Inflammatory macrophage treated with lipopolysaccharide for 1 hour (primary cell): ENCODE results near the gene SPG7.

Source experiments
- DNase-seq, 2 donors: peaks; one replicate each; pipeline ENCODE4 v3.0.0-alpha.2; 2020 to 2022

Gene SPG7

GRCh38 chr16:89519881-89520280 is 11.7 kb downstream of the SPG7 start:
- DNase-seq: no peak

GRCh38 chr16:89522287-89522686 is 14.1 kb downstream of the SPG7 start:
- DNase-seq: no peak

DNA sequence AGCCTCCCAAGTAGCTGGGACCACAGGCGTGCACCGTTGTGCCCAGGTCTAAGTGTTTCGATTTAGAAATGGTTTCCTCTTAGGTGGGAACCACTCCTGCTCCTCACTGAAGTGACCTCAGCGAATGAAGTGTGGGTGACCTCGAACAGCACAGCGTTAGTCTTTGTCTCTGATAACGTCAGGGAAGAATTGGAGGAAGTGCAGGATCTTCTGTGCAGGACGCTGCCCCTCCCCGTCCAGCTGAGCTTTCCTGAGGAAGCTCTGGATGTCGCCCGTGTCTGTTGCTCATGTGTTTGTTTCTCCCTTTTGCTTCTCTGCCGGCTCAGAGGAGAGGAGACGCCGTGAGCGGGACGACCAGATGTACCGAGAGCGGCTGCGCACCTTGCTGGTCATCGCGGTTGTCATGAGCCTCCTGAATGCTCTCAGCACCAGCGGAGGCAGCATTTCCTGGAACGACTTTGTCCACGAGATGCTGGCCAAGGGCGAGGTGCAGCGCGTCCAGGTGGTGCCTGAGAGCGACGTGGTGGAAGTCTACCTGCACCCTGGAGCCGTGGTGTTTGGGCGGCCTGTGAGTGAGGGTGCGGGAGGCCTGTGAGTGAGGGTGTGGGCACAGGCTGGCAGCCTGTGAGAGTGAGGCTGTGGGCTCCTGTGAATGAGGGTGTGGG is 15.6 kb downstream of the SPG7 start:
- no peak for DNase-seq

- DNase-seq: no peak
Measured at GRCh38 chr16:89525146-89525913, 17.1 kb downstream of the SPG7 start.

DNA sequence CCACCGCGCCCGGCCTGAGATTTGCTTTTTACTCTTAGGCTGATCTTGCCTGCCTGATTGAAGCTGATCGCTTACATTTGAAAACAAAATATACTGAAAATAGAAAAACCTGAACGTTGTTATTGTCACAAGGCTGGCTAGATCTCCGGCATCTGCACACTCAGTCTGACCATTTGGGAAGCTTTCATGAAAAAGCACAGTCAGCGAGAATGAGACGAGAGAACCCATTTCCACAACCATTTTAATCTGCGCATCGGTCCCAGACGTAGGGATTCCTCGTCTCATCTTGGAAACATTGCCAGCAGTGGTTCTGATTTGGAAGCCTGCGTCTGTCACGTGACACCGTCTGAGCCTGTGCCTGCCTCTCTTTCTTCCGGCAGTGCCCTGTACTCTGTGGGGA is 20.9 kb downstream of the SPG7 start:
- no peak for DNase-seq

DNA sequence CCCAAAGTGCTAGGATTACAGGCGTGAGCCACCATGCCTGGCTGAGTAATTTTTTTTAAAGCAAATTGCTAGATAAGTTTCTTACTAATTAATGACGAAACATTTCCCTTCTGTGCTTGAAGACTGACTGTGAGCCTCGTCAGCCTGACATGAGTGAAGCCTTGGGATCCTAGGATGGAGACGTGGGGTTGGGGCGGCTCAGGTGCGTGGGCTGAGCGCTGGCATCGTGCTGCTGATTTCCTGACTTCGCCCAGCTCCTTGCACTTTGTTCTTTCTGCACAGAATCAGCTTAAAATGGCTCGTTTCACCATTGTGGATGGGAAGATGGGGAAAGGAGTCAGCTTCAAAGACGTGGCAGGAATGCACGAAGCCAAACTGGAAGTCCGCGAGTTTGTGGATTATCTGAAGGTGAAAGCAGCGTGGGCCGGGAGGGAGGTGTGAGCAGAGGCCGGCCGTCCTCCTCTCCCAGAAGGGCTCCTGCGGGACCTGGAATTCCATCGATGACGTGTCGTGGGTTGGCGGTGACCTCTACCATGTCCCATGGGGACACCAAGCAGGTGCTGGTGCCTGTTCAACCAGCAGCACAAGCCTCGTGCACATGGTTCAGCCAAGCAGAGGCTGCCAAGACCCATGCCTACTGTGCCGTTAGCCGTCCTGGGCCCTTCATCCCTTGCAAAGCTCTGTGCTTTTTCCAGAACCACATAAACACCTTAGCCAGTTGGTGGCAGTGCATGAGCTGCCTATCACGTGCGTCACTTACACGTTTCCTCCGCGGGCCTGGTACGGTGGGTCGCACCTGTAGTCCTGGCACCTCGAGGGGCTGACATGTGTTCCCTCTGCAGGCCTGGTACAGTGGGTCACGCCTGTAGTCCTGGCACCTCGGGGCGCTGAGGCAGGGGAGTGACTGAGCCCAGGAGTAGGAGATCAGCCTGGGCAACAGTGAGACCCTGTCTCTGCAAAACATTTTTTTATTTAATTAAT is 22.5 kb downstream of the SPG7 start:
- no peak for DNase-seq

DNA sequence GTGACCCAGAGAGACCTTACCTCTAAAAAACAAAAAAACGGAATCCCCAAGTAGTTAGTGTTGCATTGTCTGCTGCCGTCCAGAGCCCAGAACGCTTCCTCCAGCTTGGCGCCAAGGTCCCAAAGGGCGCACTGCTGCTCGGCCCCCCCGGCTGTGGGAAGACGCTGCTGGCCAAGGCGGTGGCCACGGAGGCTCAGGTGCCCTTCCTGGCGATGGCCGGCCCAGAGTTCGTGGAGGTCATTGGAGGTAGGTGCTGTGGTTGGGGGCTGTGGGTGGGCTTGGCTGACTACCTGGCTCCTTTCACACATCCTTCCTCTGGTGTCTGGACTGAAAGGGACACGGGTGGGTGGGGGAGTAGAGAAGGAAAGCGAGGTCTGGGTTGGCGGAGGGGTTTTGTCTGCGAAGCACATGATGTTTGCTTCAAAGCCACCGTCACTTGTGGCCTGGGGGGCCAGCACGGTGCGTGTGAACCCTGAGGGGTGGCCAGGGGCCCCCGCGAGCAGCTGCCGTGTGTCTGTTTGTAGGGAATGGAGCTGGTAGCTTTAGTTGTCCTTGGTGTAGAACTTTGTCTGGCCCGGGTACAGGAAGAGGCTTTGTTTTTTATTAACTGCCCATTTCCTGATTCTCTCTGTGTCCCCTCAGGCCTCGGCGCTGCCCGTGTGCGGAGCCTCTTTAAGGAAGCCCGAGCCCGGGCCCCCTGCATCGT is 23.8 kb downstream of the SPG7 start:
- DNase-seq: no peak

DNA sequence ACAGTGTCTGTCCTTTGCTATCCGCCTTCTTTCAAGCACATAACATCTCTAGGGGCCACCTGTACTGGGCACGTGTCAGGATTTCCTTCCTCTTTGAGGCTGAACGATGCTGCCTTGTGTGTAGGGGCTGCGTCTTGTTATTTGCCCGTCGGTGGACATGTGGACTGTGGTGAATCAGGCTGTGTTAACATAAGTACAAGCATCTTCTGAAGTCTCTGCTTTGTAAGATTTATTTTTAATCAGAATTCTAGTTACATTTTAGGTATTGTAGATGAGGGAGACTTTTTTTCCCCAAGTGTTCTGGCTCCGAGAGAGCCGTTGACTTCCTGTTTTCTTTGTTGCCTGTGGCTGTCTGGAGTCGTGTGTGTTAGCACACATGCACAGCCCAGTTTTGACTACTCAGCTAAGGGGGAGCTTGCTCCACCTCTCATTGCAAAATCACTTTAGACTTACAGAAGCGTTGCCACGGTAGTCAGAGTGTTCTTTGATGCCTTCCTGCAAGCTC is 26.1 kb downstream of the SPG7 start:
- DNase-seq: peak; percentile 89

DNA sequence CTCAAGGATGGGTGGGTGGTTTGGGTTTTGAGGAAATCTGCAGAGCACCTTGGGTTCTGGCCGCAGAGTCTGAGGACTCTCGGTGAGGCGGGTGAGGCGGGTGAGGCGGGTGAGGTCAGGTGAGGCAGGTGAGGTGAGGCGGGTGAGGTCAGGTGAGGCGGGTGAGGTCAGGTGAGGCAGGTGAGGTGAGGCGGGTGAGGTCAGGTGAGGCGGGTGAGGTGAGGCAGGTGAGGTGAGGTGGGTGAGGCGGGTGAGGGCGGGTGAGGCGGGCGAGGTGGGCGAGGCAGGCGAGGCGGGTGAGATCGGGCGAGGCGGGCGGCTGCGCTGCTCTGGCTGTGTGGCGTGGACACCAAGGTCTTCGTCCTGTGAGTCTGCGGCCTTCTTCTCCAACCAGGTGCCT is 28.2 kb downstream of the SPG7 start:
- DNase-seq: no peak

DNA sequence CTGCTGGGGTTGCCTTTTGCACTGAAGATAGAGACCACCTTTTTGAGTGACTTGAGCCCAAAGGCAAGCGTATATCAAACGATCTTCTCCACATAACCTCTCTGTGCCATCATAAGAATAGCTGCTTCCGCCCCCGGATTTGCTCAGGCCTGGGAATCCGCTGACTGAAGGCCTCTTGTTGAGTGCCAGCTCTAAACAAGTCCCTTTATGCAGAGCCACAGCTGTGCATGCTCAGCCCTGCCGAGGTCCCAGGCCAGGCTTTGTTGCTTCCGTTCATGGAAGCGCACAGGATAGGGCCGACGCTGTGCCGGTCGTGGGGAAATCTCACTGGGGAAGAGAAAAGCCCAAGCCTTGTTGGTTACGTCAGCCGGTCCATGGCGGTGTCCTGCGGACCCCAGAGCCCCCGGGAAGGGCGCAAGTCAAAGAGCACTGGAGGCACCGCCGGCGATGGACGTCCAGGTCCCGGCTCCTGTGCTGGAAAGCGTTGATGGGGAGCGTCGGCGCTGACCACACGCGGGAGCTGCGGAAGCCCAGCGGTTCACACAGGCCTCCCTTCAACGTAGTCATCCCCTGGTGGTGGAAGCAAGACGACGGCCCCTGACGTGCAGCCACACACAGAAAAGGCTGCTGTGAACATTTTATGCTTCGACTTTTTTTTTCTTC is 28.8 kb downstream of the SPG7 start:
- no peak for DNase-seq

DNA sequence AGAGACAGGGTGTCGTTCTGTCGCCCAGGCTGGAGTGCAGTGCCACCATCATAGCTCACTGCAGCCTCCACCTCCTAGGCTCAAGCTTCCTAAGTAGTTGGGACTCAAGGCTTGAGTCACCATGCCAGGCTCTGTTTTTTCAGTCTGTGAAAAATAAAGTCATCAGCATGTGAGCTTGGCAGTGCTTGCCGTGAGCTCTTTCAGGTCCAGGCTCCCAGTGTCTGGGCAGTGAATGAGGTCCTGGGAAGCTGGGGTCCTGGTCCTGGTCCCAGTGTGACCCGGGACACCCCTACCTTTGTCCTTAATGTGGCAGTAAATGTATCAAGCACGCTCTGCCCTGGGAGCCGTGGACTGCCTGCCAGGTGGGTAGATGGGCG is 29.3 kb downstream of the SPG7 start:
- DNase-seq: no peak

DNA sequence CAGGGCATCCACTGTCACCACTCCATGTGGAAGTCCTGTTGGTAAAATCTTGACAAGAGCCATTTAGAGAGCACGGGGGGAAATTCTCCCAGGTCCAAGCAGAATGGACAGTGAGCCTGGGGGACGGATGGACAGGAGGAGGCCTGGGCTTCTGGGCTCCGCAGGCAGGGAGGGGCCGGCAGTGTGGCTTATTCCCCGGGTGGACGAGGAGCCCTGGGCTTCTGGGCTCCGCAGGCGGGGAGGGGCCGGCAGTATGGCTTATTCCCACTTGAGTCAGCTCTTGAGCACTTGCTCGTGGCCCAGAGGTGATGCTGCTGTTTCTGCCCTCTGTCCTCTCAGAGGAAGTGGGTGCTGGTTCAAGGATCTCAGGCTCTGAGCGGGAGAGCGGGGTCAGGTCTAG is 30.1 kb downstream of the SPG7 start:
- DNase-seq: no peak

DNA sequence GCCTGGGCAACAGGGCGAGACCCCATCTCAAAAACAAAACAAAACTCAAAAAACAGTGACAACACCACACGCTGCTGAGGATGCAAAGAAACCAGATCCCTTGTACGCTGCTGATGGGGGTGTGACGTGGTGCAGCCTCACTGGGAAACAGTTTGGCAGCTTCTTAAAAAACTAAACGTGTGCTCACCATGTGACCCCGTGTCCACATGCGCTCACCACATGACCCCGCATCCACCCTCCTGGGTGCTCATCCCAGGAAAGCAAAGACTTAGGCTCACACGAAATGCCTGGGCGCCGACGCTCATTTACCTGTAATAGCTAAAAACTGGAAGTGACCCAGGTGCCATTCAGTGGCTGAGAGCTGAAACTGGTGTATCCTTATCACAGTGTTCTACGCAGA is 32.4 kb downstream of the SPG7 start:
- no peak for DNase-seq

- no peak for DNase-seq
Measured at GRCh38 chr16:89541792-89542191, 33.6 kb downstream of the SPG7 start.

DNA sequence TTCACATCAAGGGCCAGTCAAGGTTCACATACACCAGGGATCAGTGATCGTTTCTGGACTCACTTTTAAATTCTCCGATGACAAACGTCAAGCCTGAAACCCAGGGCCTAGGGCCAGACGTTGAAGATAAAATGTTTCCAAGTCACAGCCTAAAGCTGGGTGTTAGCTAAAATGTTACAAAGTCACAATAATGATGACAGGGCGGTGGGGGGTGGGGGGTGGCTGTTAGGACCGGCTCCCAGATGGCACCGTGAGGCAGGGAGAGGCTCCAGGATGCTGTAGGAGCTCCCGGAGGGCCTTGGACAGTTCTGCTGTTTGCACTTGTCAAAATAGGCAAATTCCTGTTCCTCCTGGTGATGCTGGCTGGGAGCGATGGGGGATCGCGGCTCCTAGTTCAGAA is 35.9 kb downstream of the SPG7 start:
- DNase-seq: no peak

- DNase-seq: no peak
Measured at GRCh38 chr16:89544713-89545043, 36.5 kb downstream of the SPG7 start.

- no peak for DNase-seq
Measured at GRCh38 chr16:89545044-89545830, 37.0 kb downstream of the SPG7 start.

- DNase-seq: no peak
Measured at GRCh38 chr16:89545831-89546574, 37.8 kb downstream of the SPG7 start.

GRCh38 chr16:89546781-89547180 is 38.6 kb downstream of the SPG7 start:
- DNase-seq: no peak

DNA sequence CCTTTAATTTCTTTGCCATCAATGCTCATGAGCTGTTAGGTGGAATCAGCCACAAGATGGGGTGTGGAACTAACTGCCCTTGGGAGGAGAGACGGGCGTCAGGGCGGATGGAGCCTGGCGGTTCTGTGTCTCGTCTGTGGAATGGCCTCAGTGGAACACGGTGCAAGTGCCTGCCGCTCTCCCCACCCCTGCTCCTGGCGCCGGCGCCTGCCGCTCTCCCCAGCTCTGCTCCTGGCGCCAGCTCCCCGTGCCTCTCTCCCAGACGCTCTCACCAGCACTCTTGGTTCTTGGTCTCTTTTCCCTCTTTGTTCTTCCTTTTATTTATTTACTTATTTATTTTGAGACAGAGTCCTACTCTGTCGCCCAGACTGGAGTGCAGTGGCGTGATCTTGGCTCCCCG is 39.1 kb downstream of the SPG7 start:
- DNase-seq: no peak

- DNase-seq: no peak
Measured at GRCh38 chr16:89547860-89548259, 39.7 kb downstream of the SPG7 start.
